ENCODE measurements around the gene MN1.

DNA sequence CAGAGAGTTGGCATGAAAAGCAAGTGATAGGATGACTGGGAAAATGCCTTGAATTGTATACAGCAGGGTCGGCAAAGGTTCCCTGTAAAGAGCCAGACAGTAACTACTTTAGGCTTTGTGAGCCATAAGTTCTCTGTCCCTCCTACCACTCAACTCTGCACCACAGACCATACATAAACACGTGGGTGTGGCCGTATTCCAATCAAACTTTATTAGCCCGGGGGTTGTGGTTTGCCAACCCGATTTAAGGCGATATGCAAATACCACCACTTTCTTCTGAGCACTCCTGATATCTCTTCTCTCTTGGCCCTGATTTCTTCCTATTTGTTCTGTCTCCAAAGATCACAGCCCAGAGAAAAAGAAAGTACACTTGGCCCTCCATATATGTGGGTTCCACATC is 87.5 kb downstream of the MN1 start:
- TF ChIP-seq, protein P1, sequence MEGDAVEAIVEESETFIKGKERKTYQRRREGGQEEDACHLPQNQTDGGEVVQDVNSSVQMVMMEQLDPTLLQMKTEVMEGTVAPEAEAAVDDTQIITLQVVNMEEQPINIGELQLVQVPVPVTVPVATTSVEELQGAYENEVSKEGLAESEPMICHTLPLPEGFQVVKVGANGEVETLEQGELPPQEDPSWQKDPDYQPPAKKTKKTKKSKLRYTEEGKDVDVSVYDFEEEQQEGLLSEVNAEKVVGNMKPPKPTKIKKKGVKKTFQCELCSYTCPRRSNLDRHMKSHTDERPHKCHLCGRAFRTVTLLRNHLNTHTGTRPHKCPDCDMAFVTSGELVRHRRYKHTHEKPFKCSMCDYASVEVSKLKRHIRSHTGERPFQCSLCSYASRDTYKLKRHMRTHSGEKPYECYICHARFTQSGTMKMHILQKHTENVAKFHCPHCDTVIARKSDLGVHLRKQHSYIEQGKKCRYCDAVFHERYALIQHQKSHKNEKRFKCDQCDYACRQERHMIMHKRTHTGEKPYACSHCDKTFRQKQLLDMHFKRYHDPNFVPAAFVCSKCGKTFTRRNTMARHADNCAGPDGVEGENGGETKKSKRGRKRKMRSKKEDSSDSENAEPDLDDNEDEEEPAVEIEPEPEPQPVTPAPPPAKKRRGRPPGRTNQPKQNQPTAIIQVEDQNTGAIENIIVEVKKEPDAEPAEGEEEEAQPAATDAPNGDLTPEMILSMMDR (IDR thresholded peaks at IDR 0.05): no peak
- no peak for TF ChIP-seq POLR2A (IDR thresholded peaks at IDR 0.05)

All from adrenal gland (tissue), 5 donors.